ENCODE measurements around the gene ASB16.
A peak's percentile ranks its signal among the peaks of the same experiment; 100 is the strongest.

ASB16 gene

DNA sequence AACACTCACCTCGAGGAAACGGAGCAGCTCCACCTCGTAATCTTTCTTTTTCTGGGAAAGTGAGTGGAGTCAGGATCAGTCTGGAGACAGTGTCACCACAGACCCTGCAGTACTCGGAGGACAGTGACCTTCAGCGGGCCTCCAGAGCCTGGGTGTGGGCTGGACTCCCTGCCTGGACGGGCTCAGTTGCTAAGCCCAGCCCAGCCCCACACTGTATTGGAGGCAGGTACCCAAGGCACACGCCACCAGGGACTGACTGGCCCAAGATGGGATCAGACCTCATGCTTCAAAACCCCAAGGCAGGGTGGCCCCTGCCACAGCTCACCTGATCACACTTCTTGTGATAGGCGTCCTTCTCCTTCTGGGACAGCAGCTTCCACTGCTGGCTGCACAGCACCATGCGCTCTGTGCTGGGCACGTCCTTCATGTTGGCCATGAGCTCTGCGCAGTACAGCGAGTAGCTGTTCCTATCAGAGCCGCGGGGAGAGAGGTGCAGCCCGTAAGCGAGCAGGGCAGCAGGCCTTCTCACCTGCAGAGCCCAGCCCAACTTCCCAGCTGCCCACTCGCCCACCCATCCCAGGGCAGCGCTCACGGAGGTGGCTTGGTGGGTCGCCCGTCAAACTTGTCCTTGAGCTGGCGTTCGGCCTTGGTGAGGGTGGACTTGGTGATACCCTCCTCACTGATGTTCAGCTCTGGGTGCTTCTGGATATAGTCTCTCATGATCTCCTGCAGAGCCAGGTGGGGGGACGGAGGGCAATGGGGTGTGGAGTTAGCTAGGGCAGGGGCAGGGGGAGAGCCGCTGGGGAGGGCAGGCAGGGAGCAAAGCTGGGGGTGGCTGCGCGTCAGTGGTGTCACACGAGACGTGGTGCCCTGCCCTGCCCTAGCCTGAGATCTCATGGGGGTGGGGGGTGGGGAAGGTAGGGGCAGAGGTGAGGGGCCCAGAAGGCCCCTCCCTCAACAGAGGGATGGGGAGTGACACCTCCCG lies 41.1 kb downstream of the ASB16 start:
- DNase-seq: no peak

DNA sequence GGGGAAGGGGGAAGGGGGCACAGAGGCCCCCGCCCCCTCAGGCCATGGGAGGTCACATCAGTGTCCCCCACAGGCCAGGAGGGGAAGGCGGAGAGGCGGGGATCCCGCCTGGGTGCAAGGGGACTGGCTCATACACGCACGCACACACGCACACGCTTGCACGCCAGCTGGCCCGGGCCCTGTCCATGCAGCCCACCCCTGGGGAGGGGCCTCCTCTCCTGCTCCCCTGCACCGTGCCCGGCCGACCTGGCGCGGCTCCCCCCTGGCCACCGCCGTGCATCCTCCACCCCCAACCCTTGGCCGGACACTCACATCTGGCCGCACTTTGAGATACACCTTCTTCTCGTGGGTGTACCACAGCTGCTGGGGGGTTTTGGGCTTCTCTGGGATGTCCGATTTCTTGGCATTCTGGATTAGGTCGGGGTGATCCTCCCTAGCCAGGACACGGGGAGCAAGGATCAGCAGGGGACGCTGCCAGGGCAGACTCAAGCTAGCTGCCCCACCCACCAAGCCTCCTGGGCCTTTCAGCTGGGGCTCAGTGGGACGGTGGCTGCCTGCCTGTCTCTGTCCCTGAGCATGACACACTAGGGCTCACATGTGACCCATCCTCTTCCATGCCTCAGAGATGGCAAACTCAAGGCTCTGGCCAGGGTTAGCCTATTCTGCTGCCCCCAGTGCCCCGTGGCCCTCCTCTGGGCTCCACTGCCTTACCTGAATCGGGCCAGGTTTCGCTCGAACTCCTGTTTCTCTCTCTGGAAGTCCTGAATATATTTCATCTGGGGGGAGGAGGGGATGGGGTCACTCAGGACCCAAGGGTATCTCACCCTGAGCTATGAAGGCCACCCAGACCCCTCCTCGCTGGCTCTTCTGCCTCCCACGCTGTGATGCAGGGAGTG lies 42.3 kb downstream of the ASB16 start:
- peak; percentile 18 for DNase-seq

DNA sequence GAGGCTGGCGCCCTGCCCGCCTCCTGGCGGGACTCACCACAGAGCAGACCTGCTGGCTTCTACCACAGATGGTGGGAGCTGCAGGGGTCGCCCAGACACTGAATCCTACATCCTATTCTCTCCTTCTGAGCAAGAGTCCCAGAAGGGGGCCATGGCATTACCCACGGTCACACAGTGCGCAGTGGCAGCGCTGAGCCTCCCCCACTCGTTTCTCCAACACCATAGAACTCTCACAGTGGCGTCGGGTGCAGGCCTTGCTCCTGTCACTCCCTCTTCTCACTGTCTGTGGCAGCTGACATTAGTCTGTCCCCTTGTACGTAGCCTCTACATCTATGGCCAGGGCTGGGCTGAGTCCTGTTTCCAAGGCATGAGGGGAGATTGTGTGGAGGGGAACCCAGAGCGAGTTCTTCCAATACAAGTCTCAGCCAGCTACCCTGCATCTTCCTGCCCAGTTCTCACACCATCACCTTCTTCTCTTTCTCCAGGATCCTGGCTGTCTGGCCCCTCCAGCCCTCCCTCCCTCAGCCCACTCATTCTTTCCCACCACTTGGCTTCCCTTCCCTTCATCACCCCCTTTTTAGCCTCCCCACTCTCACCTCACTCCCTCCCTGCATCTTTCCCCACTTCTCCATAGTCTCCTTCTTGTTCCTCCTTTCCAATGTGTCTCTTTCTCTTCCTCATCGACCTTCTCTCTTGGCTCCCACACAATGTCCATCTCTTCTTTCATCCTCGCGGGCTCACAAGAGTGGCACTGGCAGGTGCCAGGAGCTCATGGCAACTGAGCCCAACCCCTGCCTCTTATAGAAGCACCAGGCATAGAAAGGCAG lies 43.1 kb downstream of the ASB16 start:
- no peak for DNase-seq

DNA sequence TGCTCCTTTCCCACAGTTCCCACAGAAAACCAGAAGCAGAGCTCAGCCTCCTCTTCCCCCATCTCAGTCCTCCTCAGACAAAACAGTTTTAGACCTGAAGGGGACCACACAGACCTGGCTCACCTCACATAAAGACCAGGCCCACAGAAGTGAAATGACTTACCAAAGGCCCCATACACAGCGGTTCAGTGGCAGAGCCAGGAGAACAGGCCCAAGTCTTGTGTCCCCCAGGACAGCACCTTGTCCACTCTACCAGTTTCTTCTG lies 43.7 kb downstream of the ASB16 start:
- DNase-seq: no peak

DNA sequence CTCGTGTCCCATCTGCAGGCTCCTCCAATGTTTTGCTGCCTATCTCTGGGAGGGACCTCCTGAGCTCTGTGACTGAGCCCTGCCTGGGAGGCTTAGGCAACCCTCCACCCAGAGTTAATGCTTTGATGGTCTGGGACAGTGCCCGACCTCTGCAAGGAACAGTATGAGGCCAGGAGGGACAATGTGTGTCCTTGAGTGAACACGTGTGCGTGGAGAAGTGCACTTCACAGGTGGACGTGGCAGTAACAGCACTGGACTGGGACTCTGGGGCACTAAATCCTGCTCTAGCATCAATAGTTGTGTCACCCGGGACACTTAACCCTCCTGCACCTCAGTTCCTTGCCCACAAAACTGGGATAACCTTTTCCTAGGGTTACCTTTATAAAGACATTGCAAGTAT lies 44.4 kb downstream of the ASB16 start:
- no peak for DNase-seq

DNA sequence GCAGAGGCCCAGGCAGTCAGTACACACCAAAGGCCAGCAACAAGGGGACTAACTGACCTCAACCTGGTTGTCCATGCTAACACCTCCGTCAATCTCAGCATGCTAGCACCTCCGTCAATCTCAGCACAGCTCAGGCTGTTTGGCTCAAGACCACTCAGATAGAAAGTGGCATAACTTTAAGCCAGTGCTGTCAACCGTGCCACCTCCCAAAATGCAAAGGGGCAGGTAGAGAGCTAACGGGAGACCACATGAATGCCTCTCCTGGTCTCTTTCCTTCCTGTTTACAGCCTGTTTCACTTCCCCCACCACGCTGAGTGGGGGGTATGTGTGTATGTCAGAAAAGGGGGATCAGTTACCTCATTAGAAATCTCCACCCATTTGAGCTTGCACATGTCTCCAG lies 45.7 kb downstream of the ASB16 start:
- no peak for DNase-seq

DNA sequence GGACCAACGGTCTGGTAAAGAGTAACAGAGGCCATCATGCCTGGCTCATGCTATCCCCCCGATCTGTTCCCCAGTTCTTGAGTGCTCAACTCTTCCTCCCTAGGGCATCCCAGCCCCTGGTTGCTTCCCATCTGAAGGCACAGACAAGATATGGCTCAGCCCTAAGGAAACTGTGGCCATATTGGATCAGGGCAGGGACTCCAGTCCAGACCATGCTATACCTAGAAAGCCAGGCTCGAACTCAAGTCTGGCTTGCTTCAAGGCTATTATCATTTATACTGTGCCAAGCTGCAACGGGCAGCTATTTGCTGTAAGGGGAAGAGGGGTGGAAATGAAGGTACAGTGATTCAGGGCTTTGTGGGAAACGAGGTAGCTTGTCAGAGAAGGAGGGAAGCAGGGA lies 46.2 kb downstream of the ASB16 start:
- DNase-seq: no peak

DNA sequence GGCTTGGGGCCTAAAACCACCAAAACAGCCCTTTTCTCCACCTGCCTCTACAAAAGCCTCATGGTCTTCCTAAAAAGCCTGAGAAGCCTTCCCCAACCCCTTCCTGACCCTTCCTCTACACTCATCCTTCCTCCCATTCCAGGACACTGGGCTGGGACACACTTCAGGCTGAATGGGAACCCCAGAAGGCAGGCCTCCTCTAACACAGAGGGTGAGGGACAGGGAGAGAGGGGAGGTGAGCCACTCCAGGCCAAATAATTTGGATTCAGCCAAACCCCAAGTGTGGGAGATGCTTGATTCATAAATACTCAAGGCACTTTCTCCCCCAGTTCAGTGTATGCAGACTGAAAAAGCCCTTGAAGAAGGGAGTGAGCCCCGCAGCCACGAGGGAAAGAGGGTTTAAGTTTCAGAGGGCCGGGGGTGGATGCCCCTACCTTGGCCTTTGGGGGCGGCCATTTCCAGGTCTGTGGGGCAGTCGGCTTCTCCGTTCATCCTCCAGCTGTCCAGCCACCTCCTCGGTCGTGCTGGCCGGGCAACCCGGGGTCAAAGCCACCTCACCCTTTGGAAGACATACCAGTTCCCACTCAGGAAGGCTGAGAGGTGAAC lies 47.3 kb downstream of the ASB16 start:
- no peak for DNase-seq

DNA sequence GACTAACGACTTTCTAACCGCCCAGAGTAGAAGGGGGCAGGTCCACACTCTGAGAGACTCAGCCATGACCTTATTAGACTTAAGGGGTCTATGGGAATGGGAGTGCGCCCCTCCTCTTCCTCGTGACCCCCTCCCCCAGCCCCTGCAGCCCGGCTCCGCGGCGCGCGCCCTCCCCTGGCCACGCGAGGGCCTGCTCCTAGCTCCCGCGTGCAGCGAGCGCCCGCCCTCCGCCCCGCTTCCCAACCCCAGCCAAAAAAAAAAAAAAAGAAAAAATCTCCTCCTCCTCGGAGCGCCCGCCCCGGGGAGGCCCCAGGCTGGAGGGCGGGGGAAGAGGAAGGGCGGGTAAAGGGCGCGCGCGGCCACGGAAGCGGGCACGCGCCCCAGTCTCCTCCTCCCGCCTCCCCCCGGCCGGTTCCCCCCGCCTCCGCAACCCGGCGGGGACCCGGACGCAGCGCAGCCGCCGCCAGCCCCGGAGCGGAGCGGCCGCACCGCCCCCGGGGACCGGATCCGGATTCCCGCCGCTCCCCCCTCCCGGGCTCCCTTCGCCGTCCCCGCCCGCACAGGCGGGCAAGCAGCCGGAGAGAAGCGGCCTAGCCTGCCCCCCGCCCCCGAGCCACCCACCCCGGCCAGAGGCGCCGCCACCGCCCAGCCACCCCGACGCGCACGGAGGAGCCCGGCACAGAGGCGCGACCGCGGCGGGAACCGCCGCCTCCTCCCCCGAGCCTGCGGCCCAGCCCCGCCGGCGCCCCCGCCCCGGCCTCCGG lies 48.0 kb downstream of the ASB16 start:
- DNase-seq: peak; percentile 59

DNA sequence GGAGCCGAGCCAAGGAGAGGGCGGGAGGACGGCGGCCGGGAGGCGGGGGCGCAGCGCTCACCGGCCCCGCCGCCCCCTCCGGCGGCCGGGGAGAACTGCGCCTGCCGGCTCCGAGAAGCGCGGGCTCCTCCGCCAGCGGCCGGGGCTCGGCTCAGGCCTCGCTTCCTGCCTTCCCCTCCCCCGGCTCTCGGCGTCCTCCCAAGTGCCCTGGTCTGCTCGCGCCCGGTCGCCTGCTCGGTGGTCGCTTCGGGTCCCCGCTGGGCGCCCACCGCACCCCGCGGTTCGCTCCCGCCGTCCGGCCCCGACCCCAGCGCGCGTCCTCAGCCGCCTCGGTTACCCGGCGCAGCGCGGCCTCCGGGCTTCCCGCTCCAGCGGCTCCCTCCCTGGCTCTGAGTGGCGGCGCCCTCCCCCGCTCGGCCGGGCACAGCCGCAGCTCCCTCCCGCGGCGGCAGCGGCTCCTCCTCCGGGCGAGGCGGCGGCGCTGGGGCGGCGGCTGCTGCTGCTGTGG lies 48.7 kb downstream of the ASB16 start:
- DNase-seq: no peak

DNA sequence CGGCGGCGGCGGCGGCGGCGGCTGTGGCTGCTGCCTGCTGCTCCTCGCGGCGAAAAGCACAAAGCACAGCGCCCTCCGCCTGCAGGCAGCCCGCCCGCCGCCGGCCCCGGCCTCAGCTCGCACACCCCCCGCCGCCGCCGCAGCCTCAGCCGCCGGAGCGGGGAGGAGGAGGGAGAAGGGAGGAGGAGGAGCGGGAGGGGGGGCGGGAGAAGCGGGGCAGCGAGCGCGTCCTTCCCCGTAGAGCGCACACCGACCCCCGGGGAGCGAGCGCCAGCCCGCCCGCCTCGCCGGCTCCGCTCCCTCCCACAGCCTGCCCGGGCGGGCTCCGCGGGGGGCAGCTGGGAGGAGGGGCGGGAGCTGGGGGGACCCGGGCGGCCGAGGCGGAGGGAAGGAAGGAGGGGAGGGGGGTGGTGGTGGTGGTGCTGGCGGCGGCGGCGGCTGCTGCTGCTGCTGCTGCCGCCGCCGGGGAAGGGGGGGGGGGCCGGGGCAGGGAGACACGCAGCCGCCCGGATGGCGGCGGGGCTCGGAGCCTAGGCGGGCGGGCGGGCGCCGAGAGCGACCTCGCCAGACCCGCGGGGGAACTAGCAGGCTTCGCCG lies 49.2 kb downstream of the ASB16 start, which contains the start of gene UBTF:
TSS of gene UBTF (minus strand) at position 60 of the 597 bp plus-strand sequence. CDS start 1,446 bp downstream, outside the sequence.
- peak; percentile 45 for DNase-seq

DNA sequence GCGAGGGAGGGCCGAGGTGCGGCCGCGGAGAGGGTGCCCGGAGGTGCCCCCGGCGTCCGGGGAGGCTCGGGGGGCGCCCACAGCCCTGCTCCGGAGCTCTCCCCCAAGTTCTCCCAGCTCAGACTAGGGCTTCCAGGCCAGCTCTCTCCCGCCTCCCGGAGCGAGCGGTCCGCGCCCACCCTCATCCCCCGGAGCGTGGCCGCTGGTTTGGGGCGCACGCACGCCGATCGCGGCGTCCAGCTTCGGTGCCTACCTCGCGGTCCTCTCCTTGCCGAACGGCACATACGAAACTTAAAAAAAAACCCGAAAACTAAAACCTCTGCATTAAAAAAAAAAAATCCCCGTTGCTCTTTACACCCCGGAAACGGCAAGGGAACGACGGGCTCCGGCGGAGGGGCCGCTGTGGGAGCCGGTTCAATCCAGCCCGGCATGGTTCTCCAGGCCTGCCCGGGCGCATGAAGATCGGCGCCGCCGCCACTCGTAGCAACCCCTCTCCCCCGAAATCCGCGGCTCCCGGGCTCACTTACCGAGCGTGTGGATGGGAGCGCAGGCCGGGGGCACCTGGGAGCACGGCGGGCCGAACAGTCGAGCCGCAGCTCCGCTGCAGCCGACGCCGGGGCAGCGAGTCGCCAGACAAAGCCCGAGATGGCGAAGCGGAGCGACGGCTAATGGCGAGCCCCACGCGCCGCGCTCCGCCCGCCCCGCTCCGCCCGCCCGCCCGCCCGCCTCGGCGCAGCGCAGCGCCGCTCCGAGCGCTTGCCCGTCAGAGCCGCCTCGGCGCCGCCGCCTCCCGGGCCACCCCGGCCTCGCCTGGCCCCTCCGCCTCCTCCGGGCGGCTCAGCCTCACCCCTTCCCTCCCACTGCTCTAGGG lies 49.9 kb downstream of the ASB16 start:
- DNase-seq: no peak

DNA sequence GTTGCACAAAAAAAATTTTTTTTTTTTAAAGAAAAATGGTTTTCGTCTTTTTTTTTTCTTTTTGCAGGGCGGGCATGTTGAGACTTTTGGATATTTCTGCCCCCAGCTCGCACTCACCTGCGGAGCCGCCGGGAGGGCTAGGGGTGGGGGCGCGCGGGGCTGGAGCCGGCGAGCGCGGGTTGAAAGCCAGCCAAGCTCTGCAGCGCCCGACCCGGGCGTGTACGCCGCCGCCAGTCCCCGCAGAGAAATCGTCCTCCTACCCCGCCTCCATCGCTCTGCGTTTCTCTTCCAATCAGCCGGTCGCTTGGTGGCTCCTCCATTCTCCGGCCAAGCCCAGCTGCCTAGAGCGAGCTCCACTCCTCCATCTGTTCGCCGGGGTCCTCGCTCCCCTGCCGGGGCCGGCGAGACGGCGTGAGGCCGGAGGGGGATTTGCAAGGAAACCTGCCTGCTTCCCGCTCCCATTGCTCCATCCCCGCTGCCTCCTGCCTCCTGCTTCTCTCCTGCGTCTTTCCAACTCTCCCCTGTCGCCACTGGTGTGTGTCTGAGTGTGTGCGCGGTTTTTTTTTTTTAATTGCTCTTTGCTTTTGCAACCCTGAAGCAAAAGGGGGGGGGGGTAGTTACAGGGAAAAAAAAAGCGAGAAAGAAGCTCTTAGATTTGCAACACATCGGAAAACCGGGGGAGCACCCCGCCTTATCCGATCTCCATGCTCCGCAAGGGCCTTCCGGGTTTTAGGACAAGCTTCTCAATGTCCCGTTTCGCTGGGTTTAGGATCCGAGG lies 50.8 kb downstream of the ASB16 start:
- peak; percentile 83 for DNase-seq

DNA sequence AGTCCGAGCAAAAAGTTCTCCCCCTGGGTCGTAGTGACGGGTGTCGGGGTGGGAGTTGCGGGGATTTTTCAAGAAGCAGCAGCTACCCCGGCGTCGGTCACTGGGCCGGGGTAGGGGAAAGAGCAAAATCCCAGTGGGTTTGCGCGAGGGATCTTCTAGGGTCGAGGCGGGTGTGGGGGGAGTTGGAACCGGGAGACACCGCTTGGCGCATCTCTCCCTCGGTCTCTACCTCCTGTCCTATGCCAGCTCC lies 51.3 kb downstream of the ASB16 start:
- no peak for DNase-seq

DNA sequence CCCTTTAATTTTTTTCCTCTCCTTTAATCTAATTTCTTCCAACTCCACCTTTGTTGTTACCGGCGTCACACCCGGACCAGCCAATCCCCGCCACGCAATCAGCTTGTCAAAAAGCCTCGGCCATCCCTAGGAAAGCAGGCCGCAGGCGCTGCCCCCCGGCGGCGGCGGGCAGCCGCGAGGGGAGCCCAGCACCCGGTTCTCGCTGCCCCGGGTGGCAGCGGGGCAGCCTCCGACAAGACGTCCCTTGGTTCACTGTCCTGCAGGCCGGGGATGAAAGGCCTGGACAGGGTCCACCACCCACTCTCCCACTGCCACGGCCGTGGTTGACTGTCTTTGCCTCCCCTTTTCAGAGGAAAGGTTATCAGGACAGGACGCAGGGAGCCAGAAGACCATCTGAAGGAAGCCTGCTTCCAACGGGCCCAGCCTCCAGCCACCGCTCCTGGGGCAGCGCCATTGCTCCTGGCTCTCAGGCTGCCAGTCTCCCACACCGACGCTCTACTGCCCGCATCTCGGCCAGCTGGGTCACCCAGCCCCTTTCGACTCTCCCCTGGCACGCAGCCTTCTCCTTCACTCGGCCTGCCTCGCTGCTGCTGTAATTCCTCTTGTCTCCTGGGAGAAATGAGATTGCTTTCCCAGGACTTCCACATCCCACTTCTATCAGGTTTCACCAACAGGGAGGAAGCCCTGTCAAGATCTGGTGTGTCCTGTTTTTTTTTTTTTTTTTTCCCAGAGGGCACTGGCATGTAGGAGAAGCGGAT lies 51.8 kb downstream of the ASB16 start:
- peak; percentile 89 for DNase-seq

DNA sequence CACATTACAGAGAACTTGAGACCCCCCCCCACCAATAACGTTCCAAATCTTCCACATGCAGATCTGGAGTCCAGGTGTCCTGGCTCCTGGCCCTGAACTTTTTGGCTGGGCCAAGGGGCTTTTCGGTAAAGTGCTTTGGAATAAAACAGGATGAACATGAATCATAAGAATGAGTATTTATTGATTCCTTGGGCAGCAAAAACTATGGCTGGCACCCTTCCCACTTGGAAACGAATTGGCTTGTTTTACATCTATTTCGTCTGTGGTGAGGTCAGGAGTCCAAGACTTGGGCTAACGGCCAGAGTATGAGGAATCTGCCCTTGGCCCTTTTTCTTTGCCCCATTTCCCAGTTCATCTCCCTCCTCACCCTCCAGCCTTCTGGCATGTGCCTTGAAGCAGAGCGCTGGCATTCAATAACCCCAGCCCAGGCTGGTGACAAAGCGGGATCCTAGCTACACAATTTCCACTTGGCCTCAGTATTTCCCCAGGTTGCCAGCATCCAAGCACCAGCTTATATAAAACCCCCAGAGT lies 53.1 kb downstream of the ASB16 start:
- DNase-seq: peak; percentile 53

Measured in DMS 273 treated with DMSO at 0.1 percent for 48 hours (cell line).